HepG2 (cell line): ENCODE measurements around the gene FGF9. TPM values are rescaled to one million over a fixed set of nuclear protein-coding genes. Genes with fewer than 3 reads are reported as not detected.

Experiments
- ATAC-seq: fragments of 200-7000 bp; cut with Tn5 transposase; 3 replicates; pipeline ENCODE4 v1.9.1; 2020; ENCODE audit warnings: mild to moderate bottlenecking, moderate library complexity
- BruUV-seq: library from RNA; stranded (reverse); fragments of 400-500 nt; replicated peaks from 2 replicates; lab custom pipeline; 2021; lab: Mats Ljungman, UMichigan
- CTCF ChIA-PET: fragments of 300-600 bp; formaldehyde crosslinking; extraction: SDS; loops from one replicate; lab custom pipeline; 2021; ENCODE audit warnings: low total read pairs, inconsistent platforms, low intra/inter-chr PET ratio; lab: Yijun Ruan, JAX
- POLR2A ChIA-PET: fragments of 350-600 bp; sonication (Branson Sonifier 250); formaldehyde crosslinking; loops from one replicate; lab custom pipeline; 2020; ENCODE audit warnings: antibody characterized with exemption, inconsistent platforms; lab: Yijun Ruan, JAX
- DNase-seq: peaks from one replicate; pipeline ENCODE4 v3.0.0-alpha.2; 2015; ENCODE audit warnings: low spot score
- FAIRE-seq: peaks from 3 replicates; lab custom pipeline; 2011; peaks lifted over from hg19 to GRCh38; lab: Jason Lieb, UNC
- H2AFZ ChIP-seq: one replicate; pipeline ENCODE4 v1.6.1; 2011; ENCODE audit warnings: low read length, inconsistent platforms
- H3K27ac ChIP-seq: fragments of 300-600 bp; 3 replicates; pipeline ENCODE4 v1.8.0; 2011; ENCODE audit warnings: mixed run types, mild to moderate bottlenecking, mixed read lengths, low read length, inconsistent platforms; ENCODE audit not compliant: insufficient read depth; ENCODE audit errors: extremely low read length
- H3K27me3 ChIP-seq, 2 experiments: fragments of 200-600 bp in 1 of 2; 2 replicates in 1 of 2; 3 replicates in 1 of 2; pipeline versions ENCODE4 v1.6.0 to v1.8.0; 2011; ENCODE audit warnings: low read length in 2 of 2, mild to moderate bottlenecking in 2 of 2, moderate library complexity in 2 of 2, inconsistent platforms in 1 of 2; ENCODE audit not compliant: insufficient read depth in 2 of 2, control insufficient read depth in 1 of 2
- H3K36me3 ChIP-seq, 2 experiments: fragments of 200-600 bp in 1 of 2; replicated peaks in 1 of 2; 2 replicates in 1 of 2; 3 replicates in 1 of 2; pipeline versions ENCODE4 v1.5.1 to v1.8.0; 2011; ENCODE audit warnings: low read length in 2 of 2, inconsistent platforms in 1 of 2; ENCODE audit not compliant: insufficient read depth in 2 of 2, control insufficient read depth in 1 of 2
- H3K4me1 ChIP-seq: 2 replicates; pipeline ENCODE4 v1.5.1; 2012; ENCODE audit warnings: low read length, inconsistent platforms; ENCODE audit not compliant: insufficient read depth
- H3K4me2 ChIP-seq: 2 replicates; pipeline ENCODE4 v1.6.0; 2011; ENCODE audit warnings: low read depth, low read length, inconsistent platforms
- H3K4me3 ChIP-seq, 3 experiments: fragments of 200-600 bp in 1 of 3; sonication (generic), shearing (Covaris generic) in 1 of 3; replicated peaks in 1 of 3; 2 replicates each; pipeline ENCODE4 v1.5.1; 2011 to 2016; ENCODE audit warnings: low read length in 3 of 3, inconsistent platforms in 2 of 3, low read depth in 2 of 3, mild to moderate bottlenecking in 2 of 3, control low read depth in 1 of 3, mixed read lengths in 1 of 3; ENCODE audit not compliant: insufficient read depth in 1 of 3
- H3K79me2 ChIP-seq: one replicate; pipeline ENCODE4 v1.6.1; 2011; ENCODE audit warnings: low read length, inconsistent platforms; ENCODE audit not compliant: insufficient read depth
- H3K9ac ChIP-seq: 2 replicates; pipeline ENCODE4 v1.6.0; 2011; ENCODE audit warnings: mild to moderate bottlenecking, low read depth, low read length, inconsistent platforms; ENCODE audit not compliant: insufficient read depth
- H3K9me3 ChIP-seq: 2 replicates; pipeline ENCODE4 v1.5.1; 2012; ENCODE audit warnings: mild to moderate bottlenecking, low read length
- H4K20me1 ChIP-seq: 2 replicates; pipeline ENCODE4 v1.6.0; 2011; ENCODE audit warnings: inconsistent platforms, mild to moderate bottlenecking, low read length, moderate library complexity; ENCODE audit not compliant: insufficient read depth
- ARNTL ChIP-seq: sonication (generic); formaldehyde crosslinking; IDR thresholded peaks from 2 replicates; pipeline ENCODE4 v1.4.0; 2020; ENCODE audit warnings: mild to moderate bottlenecking, missing genetic modification reagents
- ATAD3A ChIP-seq: sonication (generic); formaldehyde crosslinking; IDR thresholded peaks from 2 replicates; pipeline ENCODE4 v1.4.0; 2020; ENCODE audit warnings: missing genetic modification reagents
- ATF1 ChIP-seq: IDR thresholded peaks from 2 replicates; pipeline ENCODE4 v1.6.1; 2016; ENCODE audit warnings: mild to moderate bottlenecking, control low read depth
- CENPT ChIP-seq: sonication (generic); formaldehyde crosslinking; IDR thresholded peaks from 2 replicates; pipeline ENCODE4 v1.8.0; 2022; ENCODE audit warnings: low read depth, mild to moderate bottlenecking, moderate library complexity, missing genetic modification reagents
- HOXA7 ChIP-seq: sonication (generic); formaldehyde crosslinking; IDR thresholded peaks from 2 replicates; pipeline ENCODE4 v1.8.1; 2022; ENCODE audit warnings: mild to moderate bottlenecking, missing genetic modification reagents, moderate library complexity
- MTA1 ChIP-seq: sonication (generic); formaldehyde crosslinking; IDR thresholded peaks from 2 replicates; pipeline ENCODE4 v1.4.0; 2020; ENCODE audit warnings: missing genetic modification reagents, mild to moderate bottlenecking, borderline replicate concordance
- MXD4 ChIP-seq: IDR thresholded peaks from 2 replicates; pipeline ENCODE4 v1.6.1; 2016; ENCODE audit warnings: mild to moderate bottlenecking, missing biosample characterization, missing genetic modification reagents
- PRDM10 ChIP-seq: sonication (generic); formaldehyde crosslinking; IDR thresholded peaks from 2 replicates; pipeline ENCODE4 v1.4.0; 2020; ENCODE audit warnings: low read depth, missing genetic modification reagents
- SMAD1 ChIP-seq: sonication (generic); formaldehyde crosslinking; IDR thresholded peaks from 2 replicates; pipeline ENCODE4 v1.4.0; 2020; ENCODE audit warnings: missing genetic modification reagents, low read depth, mild to moderate bottlenecking, borderline replicate concordance
- ZBTB33 ChIP-seq: sonication (generic); formaldehyde crosslinking; IDR thresholded peaks from 2 replicates; pipeline ENCODE4 v1.4.0; 2020; ENCODE audit warnings: missing genetic modification reagents
- ZMAT5 ChIP-seq: sonication (generic); formaldehyde crosslinking; IDR thresholded peaks from 2 replicates; pipeline ENCODE4 v1.5.0; 2020; ENCODE audit warnings: mild to moderate bottlenecking, low read depth, missing genetic modification reagents, borderline replicate concordance
- ZNF160 ChIP-seq: sonication (generic); formaldehyde crosslinking; IDR thresholded peaks from 2 replicates; pipeline ENCODE4 v1.8.0; 2022; ENCODE audit warnings: mild to moderate bottlenecking, inconsistent platforms, missing genetic modification reagents
- ZNF205 ChIP-seq: IDR thresholded peaks from 2 replicates; pipeline ENCODE4 v1.6.1; 2018; ENCODE audit warnings: missing biosample characterization, missing genetic modification reagents
- ZNF225 ChIP-seq: sonication (generic); formaldehyde crosslinking; IDR thresholded peaks from 2 replicates; pipeline ENCODE4 v1.4.0; 2020; ENCODE audit warnings: mild to moderate bottlenecking, missing genetic modification reagents
- ZNF282 ChIP-seq: fragments of 450-650 bp; IDR thresholded peaks from 2 replicates; pipeline ENCODE4 v1.6.1; 2018; ENCODE audit not compliant: partially characterized antibody
- ZNF543 ChIP-seq: sonication (generic); formaldehyde crosslinking; IDR thresholded peaks from 2 replicates; pipeline ENCODE4 v1.4.0; 2020; ENCODE audit warnings: mild to moderate bottlenecking, missing genetic modification reagents
- ZNF569 ChIP-seq: sonication (generic); formaldehyde crosslinking; IDR thresholded peaks from 2 replicates; pipeline ENCODE4 v1.5.0; 2020; ENCODE audit warnings: mild to moderate bottlenecking, missing genetic modification reagents, moderate library complexity, borderline replicate concordance
- ZNF672 ChIP-seq: sonication (generic); formaldehyde crosslinking; IDR thresholded peaks from 2 replicates; pipeline ENCODE4 v1.8.1; 2022; ENCODE audit warnings: missing genetic modification reagents
- WGBS: methylation state at CpG from one replicate; pipeline ENCODE4 v1.1.6; 2017; ENCODE audit warnings: low lambda C conversion rate; 5-methylcytosine and 5-hydroxymethylcytosine counted together
- in situ Hi-C: cut with HindIII; loops from 2 replicates; pipeline ENCODE4 v1.10.0; 2017; ENCODE audit warnings: low pct_unique_long_range_greater_than_20kb; ENCODE audit not compliant: extremely low pct_ligation_motif_present
- intact Hi-C: fragments of 100-400 bp; cut with micrococcal nuclease; formaldehyde crosslinking; loops from one replicate; pipeline ENCODE4 v1.10.0; 2022; ENCODE audit not compliant: unreplicated experiment
- polyA plus RNA-seq, 8 experiments: library from polyadenylated mRNA; depleted of rRNA in 3 of 8; stranded (reverse) in 7 of 8; unstranded in 1 of 8; fragments of >200 nt; fragmentation: Illumina TruSeq in 4 of 8; extraction: Trizol in 4 of 8; gene quantifications; 2 replicates each; pipeline versions ENCODE4 v1.2.1 to v1.2.3, GENCODE V29; 2011 to 2016; ENCODE audit warnings: low read depth in 4 of 8, missing spikeins in 1 of 8, mixed read lengths in 1 of 8; ENCODE audit not compliant: insufficient read depth in 1 of 8
- total RNA-seq, 5 experiments: library from RNA; depleted of rRNA; stranded (reverse); fragments of >200 nt; fragmentation: Illumina TruSeq; extraction: Trizol; gene quantifications; 2 replicates each; pipeline ENCODE4 v1.2.3, GENCODE V29; 2016; ENCODE audit warnings: low read depth in 1 of 5

Gene FGF9
- total and polyA plus RNA-seq, 2 of the 13 experiments (the other 11 are each of a cell fraction or from before 2014, with no cell fraction given): not detected

- CTCF ChIA-PET: no interaction called here
- no peak for TF ChIP-seq CENPT (CRISPR knock-in tag)
- no peak for TF ChIP-seq HOXA7 (CRISPR knock-in tag)
- no peak for TF ChIP-seq ZNF543 (CRISPR knock-in tag)
- no peak for TF ChIP-seq ZNF569 (CRISPR knock-in tag)
- no peak for TF ChIP-seq ATF1 (CRISPR knock-in tag)
- no peak for TF ChIP-seq ZNF282
- TF ChIP-seq ZNF205 (CRISPR knock-in tag): no peak
- no peak for TF ChIP-seq ZMAT5 (CRISPR knock-in tag)
- TF ChIP-seq PRDM10 (CRISPR knock-in tag): no peak
- no peak for TF ChIP-seq ARNTL (CRISPR knock-in tag)
- no peak for TF ChIP-seq MXD4 (CRISPR knock-in tag)
- no peak for TF ChIP-seq MTA1 (CRISPR knock-in tag)
- no peak for TF ChIP-seq ZNF225 (CRISPR knock-in tag)
- no peak for TF ChIP-seq ZBTB33
- TF ChIP-seq ZNF160 (CRISPR knock-in tag): no peak
- no peak for TF ChIP-seq ATAD3A
- no peak for TF ChIP-seq ZNF672 (CRISPR knock-in tag)
- TF ChIP-seq SMAD1: no peak
- no peaks in the 10 kb centered on the region for H3K36me3 ChIP-seq
- in situ Hi-C loops (no loop called here), intact Hi-C loops (no loop called here)
- 6% methylated on average over 1 of the region's 1 CpG for WGBS
- no TSS peak for BruUV-seq
- H3K27me3 ChIP-seq: no peaks in the 10 kb centered on the region
- DNase-seq (peak; percentile 32), ATAC-seq (no peak), FAIRE-seq (no peak)
- no peaks in the 10 kb centered on the region for H3K79me2 ChIP-seq
- POLR2A ChIA-PET: no interaction called here
- H4K20me1 ChIP-seq: no peaks in the 10 kb centered on the region
- peaks cover 15% of the 10 kb centered on the region for H3K4me1 ChIP-seq
- H2AFZ ChIP-seq: no peak overlapping the region
- H3K4me2 ChIP-seq: no peak overlapping the region
- no peak overlapping the region for H3K27ac ChIP-seq
- H3K4me3 ChIP-seq: no peak overlapping the region
- no peak overlapping the region for H3K9ac ChIP-seq
- no peaks in the 10 kb centered on the region for H3K9me3 ChIP-seq
Observed at GRCh38 chr13:21749410-21749809, 78.5 kb downstream of the FGF9 start.
